ENCODE results near the gene ELMO1.

The ELMO1 gene

DNA sequence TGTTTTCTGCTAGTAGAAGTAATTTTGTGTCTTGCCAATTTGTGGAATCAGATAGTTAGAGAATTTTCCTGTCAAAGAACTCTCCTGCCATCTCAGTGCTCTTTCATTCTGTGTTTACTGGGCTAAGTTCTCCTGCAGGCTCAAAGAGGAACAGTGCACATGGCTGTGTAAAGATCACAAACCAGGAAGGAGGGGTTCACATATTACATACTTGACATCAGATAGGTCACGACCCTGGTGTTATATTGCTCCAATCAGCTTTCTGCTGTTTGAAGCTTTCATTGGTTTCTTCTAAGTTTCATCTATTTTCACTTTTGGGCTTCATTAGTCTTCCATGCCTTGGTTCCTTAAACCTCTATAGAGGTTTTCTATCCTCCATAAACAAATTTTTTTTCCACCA is 13.5 kb upstream of the ELMO1 start:
- peak; percentile 13 for DNase-seq

DNA sequence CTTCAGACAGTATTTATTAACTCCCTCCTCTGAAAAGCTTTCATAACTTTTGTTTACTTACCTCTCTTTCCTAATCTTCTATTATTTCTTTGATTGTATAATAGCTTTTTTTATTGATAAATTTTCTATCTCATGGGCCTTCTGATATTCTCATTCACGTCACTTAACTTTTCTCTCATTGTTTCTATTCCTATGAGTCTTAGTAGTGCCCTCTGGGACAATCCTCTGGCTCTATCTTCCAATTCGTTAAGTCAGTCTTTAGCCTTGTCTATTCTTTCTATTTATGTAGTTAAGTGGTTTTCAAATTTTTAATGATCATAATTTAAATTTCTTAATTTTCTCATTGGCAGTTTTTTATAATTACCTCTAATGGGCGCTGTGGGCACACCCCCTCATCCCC is 6.4 kb upstream of the ELMO1 start:
- DNase-seq, result no peak

DNA sequence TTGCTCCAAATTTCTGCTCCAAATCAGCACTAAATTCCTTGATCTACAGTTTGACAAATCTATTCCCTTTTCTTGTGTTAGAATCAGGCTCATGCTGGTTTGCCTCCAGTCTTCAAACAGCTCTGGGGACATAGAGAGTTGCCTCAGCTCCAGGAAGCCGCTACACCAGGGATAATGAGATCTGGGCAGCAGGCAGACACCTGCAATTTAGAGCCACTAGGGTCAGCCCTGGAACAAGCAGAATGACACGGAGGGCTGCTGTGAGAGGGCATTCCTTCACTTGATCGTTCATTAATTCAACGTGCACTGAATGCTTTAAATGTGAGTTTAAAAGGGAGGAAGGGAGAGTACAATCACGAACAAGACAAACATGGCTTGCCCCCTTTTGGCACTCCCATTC is 3.7 kb upstream of the ELMO1 start:
- DNase-seq, result no peak

DNA sequence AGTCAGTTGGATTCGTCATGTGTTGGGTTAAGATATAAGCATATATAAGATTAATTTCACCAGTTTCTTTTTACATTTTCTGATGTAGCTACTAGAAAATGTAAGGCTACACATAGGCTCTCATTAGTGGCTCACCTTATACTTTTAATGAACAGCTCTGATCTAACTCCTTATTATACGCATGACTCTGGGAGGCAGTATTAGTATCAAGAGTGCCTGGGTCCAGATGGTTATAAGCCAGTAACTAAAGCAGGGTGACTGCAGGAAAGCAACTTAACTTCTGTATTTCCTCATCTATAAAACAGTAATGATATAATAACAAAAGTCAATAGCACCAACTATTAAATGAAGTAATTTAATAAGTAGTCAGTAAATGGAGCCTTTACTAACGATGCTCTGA is 1.4 kb upstream of the ELMO1 start:
- DNase-seq, result no peak

DNA sequence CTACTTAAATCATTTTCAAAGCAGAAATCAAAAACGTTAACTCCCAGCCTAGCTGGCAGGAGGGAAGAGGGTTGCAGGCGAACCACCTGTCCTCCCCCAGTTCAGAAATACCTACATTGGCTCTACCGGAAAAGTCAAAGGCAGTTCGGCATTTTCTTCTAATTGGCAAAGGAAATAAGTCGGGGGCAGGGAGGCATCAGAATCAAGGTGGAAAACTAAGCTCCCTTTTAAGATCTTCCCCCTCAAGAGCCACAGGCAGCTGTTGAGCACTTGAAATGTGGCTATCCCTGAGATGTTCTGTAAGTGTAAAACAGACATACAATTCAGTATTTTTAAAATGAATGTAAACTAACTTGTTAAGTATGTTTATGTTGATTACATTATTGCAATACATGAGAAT is 957 bp upstream of the ELMO1 start:
- DNase-seq, result no peak

DNA sequence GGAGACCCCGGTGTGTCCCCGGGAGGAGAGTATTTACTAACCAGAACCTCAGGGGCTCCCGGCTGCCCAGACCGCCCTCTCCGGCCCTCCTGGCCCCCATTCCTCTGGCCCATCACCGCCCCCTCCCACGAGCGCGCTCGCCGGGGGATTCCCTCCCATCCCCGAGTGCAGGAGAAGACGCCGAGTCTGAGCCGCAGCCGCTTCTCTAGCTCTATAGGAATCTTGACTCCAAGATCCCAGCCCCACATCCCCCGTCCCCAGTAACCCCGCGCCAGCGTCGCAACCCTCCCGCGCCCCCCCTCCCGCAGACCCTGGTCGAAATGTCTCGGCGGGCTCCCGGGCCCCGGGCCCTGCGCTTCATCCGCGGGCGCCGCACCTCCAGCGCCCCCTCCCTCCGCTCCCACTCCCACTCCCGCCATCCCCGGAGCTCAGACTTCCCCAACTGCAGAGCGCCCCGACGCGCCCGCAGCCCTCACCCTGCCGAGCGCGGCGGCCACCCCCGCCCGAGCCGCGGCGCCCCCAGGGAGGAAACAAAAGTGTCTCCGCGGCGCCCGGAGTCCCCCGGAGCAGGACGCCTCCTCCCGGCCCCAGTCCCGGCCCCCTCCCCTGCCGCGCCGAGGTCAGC is 541 bp downstream of the ELMO1 start:
- DNase-seq, result no peak

DNA sequence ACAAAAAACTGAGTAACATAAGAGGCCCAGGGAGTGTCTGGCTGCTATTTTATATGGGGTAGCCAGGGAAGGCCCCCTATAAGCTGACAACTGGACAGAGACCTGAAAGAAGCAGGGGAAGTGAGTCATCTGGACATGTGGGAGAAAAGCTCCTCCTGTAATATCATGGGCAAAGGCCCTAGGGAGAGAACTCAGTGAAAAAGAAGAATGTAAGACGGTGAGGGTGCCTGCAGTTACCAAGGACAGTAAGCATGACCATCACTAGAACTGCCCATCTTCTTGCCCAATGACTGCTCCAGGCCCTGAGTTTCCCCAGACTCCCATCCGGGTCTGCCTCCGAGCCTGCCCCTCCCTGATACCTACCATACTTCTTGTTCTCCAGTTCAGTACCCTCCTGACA is 2.3 kb downstream of the ELMO1 start:
- no peak for DNase-seq

DNA sequence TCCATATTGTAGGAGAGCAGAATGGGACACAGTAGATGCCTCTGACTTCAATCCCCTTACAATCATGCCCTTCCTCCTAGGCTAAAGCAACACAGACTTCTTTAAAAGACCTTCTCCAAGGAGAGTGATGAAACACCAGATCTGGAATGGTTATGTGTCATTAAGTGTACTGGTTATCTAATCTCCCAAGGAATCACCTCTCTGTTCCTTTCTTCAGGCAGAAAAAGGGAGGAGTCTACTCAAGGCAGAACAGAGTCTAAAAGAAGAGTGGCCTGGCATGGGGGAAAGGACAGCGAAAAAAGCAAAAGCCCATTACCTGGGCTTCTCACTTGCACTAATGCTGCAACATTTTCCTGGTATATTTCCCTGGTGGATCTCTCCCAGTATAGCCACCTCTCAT is 2.9 kb downstream of the ELMO1 start:
- DNase-seq, result no peak

DNA sequence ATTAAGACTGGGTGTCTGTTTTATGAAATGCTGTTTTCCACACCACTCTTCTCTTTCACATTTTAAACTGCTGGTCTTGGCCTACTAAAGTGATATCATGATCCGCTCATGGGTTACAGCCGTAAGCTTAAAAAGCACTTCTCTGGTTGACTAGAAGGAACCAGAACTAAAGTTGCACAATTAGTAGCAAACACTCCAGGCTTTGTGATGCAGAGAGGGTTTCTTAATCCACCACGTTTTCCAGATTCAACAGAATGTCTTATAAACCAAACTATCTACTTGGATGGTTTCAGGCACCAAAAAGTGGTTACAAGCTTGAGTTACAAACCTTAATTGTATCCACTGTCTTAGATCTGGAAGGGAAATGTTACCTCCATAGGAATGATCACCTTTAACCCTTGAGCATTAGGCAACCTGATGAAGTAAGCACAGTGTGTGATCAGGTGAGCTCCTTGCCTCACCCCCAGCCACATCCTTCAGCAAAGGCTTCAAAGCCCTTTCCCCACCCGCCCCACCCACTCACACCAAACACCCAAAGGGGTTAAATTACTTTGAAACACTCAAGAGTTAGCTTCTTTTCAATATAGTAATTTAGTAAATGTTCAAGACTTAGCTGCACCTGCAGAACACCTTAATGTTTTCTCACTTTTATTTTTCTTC is 3.5 kb downstream of the ELMO1 start:
- no peak for DNase-seq

DNA sequence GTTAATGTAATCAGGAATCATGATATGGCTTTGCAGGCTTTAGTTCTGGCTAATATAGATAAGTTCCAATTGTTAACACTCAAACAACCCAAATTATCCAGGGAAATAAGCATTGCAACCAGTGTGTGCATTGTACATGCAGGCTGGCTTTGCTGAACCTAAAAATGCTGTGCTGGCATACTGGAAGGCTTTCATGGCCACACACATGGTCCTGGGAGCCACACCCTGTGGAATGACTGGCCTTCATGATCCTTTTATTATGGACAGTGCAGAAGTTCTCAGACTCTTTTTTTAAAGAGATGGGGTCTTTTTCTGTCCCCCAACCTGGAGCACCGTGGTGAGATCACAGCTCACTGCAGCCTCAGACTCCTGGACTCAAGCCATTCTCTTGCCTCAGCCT is 5.0 kb downstream of the ELMO1 start:
- DNase-seq, result no peak

DNA sequence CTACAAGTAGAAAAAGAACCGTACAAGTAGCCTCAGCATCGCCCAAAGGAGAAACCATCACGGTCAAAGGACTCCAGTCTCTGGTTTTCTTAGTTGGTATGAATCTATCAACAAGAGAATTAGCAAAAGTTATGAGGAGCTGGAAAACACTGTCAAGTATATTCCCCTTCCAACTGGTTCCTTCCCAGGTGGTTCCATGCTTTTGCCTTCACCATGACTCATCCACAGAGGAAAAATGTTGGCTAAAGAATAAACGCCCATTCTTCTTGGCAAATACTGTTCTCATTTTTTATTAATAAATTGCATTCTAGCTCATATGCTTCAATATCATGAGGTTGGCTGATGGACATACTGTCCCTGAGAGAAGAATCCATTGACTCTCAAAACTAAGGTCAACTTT is 6.4 kb downstream of the ELMO1 start:
- DNase-seq, result no peak

DNA sequence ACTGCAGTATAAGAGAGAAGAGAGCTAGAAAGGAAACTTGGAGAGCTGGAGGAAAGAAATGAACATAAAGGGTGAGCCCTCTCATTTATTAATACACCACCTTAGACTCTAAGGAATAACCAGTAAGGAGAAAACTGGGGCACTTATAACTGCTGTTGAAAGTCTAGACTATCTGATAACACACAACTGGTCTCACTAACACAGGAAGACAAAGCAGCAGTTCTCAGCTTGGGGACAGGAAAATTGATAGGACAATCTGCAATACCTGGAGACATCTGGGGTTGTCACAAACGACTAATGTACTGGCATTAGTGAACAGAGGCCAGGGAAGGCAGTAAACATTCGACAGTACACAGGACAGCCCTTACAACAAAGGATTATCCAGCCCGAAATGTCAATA is 6.8 kb downstream of the ELMO1 start:
- no peak for DNase-seq

DNA sequence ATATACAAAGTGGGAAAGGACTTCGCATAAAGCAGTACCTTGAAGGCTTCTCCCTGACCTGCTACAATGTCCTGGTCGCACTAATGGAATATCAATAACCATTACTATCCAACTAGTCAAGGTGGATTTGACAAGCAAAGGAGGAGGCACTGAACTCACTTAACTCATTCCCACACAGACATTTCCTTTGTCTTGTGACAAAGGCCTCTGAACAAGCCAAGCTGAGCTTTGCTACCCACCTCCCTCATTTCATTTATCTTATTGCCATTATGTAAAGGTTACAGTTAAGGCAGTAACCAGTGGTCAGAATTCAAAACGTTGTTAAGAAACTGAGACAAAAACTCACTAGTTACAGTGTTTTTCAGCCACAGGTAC is 7.3 kb downstream of the ELMO1 start:
- DNase-seq, result no peak

DNA sequence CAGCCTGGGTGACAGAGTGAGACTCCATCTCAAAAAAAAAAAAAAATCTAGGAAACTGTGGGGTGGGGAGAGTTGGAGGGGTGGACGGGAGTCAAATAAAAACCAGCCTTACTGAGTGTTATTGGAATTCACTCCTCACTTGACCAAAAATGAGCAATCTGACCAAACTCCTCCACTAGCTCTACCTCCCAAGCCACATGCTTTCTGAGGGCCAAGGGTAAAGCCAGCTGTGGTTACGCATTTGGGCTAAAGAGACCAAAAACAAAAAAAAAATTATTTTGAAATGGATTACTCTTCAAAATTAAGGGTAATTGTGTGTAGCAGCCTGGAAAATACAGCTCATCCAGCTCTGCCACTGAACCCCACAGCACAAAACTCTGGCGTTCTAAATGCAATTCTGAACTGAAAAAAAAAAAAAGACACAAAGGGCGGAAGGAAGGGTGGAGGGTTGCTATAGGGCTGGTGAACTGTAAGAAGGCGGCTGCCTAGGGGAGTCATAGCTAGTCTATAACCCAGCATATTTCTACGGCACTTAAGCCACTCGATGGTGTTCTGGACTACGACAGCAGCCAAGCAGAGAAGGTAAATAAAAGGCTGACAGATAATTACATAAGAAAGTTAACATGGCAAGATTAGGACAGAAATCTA is 7.8 kb downstream of the ELMO1 start:
- peak; percentile 44 for DNase-seq

DNA sequence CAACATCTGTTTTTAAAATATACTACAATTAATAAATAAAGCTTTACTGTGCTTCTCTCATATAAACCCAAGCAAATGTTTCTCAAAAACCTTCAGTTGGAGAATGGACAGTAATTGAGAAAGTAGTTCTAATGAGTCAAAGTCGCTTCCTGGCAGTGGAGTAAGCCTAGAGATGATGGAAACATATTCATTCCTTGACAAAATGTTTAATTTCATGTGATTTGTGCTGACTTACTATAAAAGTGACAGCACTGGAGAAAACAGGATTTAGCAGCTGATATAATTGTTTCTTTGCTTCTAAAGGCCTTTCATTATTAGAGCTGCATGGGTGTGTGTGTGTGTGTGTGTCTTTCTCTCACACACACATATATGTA is 9.0 kb downstream of the ELMO1 start:
- DNase-seq, result no peak

DNA sequence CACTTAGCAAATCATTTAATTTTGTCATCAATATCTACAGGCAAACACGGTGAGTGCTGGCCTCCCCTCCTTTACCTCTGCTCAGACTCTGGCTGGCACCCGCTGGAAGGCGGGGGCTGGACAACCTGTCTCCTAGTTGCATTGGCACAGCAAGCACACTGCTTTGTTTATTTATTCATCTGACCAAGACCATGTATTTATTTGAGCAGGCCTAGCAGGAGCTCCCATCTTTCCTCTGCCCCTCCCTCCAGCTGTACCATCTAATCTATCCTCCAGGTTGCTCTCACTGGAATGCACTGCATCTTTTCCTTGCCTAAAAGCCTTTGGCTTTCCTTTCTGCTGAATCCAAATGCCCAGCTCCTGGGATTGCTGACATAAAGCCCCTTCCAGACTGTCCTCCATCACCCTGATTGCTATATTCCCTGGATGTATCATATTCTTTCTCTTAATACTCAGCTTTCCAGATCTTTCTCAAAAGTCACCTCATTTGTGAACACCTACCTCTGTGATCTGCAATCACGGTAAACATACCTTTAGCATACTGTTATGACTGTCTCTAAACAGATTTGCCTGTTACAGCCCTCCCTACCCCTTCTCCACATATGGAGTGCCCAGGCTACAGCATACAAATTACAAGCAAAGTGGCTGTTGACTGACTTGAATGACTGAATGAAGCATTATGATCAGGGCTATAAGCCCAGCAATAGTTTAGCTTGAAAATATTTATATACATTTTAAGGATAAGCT is 9.6 kb downstream of the ELMO1 start:
- no peak for DNase-seq

DNA sequence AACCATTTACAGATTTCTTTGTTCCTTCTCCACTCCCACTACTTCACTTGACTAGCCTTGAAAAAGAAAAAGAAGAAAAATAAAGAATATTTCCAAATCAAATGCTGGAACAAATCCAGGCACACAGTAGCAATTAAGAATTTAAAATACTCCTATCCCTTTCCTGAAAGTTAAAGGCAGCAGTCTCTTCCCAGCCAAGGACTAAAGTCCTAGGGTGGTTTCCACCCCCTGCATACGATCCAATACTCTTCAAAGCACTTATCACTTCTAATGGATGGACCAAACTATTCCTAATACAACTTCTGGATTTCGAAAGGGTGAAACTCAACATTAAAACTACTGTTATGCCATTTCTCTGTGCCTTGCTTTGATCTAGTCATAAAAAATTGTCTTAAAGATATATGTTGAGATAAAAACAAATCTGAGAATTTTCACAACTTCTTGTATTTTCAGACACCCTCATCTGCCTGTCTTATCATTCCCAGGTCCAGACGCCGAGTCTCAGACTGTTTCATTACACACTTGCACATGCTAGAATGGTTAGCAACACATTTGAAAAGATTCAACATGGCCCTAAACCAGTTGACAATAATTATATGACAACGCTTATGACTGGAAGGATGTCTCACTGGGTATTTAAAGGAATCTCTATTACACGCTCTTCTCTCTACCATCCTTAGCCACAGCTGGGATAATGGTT is 13.4 kb downstream of the ELMO1 start:
- no peak for DNase-seq

DNA sequence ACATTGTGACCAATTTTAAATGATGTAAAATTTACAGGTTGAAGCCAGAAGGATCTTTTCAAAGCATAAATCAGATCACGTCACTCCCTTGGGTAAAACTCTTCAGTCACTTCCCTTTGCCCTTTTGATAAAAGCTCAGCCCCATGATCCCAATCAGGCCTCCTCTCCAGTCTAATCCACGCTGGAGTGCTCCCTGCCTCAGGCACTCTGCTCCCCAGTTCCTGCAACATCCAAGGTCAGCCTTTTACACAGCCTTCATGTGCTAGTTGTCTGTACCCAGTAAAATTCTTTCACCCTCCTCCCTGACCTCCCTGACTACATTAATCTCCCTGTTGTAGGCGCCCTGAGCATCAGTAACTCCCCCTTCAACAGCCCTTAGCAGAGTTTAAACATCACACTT is 14.1 kb downstream of the ELMO1 start:
- DNase-seq, result no peak

DNA sequence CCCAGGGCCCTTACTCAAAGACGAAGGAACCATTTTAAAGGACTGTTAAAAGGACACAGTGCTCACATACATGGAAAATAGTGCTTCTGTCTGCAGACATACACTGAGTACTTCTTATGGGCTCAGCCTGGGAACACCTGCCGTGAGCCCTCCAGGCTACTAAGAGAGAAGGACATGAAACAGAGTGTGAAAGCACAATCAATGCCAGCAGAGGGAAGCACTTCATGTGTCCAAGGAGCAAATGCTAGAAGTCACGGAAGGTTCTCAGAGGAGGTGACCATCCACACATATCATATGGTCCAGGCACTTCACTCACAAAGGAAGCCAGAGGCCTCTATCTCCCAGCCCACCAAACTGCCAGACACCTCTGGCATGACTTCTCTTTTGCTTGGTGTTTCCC is 15.5 kb downstream of the ELMO1 start:
- DNase-seq, result no peak

DNA sequence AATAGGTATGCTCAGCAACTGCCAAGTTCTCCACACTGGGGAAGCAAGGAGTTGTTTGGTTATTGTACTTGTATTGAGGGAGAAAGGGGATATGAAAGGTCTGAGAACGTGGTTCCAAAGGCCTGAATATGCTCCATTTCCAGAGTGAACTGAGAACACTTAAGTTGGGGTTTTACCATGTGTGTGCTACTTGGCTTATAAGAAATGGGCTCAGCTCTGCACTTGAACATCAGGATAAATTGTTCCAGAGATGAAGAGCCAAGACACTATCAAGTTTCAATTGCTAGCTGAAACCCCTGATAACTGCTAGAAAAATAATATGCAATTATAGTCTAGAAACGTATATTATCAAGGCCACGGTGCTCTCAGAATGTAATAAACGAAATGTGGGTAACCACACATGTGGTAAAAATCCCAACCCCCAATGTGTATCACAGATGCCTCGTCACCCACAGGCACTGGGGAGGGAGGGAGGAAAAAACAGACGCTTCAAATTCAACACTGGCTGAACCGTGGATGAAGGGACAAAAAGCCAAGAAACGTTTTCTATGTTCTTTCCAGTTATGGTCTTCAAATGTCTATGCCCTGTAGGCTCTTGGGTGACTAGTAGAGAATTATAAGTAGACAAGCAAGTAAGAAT is 16.3 kb downstream of the ELMO1 start:
- no peak for DNase-seq

DNA sequence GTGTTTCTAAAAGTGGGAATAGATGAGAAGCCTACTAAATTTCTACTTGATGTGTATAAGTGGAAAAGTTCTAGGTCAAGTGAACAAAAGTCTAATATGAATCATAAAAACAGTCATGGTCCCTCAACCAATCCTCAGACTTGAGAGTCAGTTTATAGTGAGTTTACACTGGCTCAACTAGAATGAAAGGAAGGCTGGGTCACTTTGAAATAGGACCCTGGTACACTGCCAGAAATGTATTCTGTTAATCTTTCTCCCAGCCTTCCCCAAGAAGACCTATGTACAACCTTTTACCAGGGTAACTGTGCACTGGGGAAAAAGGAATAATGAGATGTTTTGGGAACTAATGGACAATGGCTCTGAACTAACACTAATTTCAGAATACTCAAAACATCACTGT is 17.3 kb downstream of the ELMO1 start:
- DNase-seq, result no peak

DNA sequence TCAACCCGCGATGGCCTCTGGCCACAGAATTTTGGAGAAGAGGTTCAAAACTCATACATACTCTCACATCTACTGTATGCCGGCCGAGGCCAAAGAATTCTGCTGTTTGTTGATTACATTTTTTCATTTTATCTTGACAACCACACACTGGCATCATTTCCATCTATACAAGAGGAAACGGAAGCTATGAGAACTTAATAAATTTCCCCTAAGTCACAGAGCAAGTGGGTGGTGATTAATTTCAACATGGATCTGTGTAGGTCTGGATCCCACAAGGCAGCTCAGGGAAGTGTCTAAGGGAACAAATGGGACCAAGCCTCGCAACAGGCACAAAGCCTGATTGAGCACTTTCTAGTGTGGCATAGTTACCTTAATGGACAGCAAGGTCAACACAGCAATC is 18.0 kb downstream of the ELMO1 start:
- DNase-seq, result no peak

DNA sequence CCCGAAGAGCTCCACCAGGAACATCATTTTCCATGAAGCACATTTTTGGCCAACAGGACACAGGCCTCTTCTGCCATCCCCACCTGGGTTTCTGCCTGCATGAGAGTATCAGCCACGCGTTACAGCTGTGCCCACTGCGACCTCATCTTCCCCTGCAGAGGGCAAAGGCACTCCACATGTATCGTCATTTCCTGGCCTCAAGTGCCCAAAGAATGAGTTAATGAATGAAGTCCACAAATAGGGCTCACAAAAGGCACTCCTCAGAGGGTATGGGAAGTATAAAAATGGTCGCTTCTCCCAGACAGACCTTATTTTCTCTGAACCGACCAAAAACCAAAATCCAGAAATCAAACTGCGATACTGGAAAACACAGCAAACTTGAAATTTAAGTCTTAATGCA is 18.5 kb downstream of the ELMO1 start:
- DNase-seq, result no peak

Measured in GDM1 (cell line).